ENCODE data around the gene C1QC.
"Not testable (repeated sequence)": the region's sequence is repeated elsewhere in the genome, so short reads cannot be mapped to it uniquely, and the experiment has no call there.

C1QC gene

GRCh38 chr1:22651941-22652856 is 8.8 kb downstream of the C1QC start:
- DNase-seq (ENCODE audit: low read depth): no peak

- no peak for DNase-seq (ENCODE audit: low read depth)
These were observed 9.5 kb downstream of the C1QC start, which contains the start of gene C1QB for GRCh38 chr1:22652881-22653316. C1QB (plus strand) TSS chr1:22653236; CDS start chr1:22659463, 6,227 bp downstream.

- no peak for DNase-seq (ENCODE audit: low read depth)
These were observed 11.3 kb downstream of the C1QC start for GRCh38 chr1:22654692-22655091.

- no peak for DNase-seq (ENCODE audit: low read depth)
These were observed 15.1 kb downstream of the C1QC start for GRCh38 chr1:22658385-22659163.

GRCh38 chr1:22660716-22661241 is 17.3 kb downstream of the C1QC start:
- no peak for DNase-seq (ENCODE audit: low read depth)

- DNase-seq (ENCODE audit: low read depth): no peak
These were observed 18.4 kb downstream of the C1QC start for GRCh38 chr1:22661880-22662279.

GRCh38 chr1:22662318-22662717 is 18.9 kb downstream of the C1QC start:
- no peak for DNase-seq (ENCODE audit: low read depth)

- DNase-seq (ENCODE audit: low read depth): no peak
These were observed 19.6 kb downstream of the C1QC start for GRCh38 chr1:22662986-22663408.

GRCh38 chr1:22665752-22666151 is 22.3 kb downstream of the C1QC start:
- DNase-seq (ENCODE audit: low read depth): no peak

GRCh38 chr1:22666412-22666811 is 23.0 kb downstream of the C1QC start:
- no peak for DNase-seq (ENCODE audit: low read depth)

- DNase-seq (ENCODE audit: low read depth): not testable (repeated sequence)
These were observed 25.4 kb downstream of the C1QC start for GRCh38 chr1:22668840-22669239.

GRCh38 chr1:22670352-22670975 is 27.0 kb downstream of the C1QC start:
- DNase-seq (ENCODE audit: low read depth): no peak

GRCh38 chr1:22671999-22672398 is 28.6 kb downstream of the C1QC start:
- DNase-seq (ENCODE audit: low read depth): no peak

GRCh38 chr1:22673486-22674409 is 30.3 kb downstream of the C1QC start:
- no peak for DNase-seq (ENCODE audit: low read depth)

GRCh38 chr1:22674410-22674749 is 30.9 kb downstream of the C1QC start:
- DNase-seq (ENCODE audit: low read depth): no peak

GRCh38 chr1:22676151-22676550 is 32.7 kb downstream of the C1QC start:
- DNase-seq (ENCODE audit: low read depth): not testable (repeated sequence)

GRCh38 chr1:22676916-22677583 is 33.6 kb downstream of the C1QC start:
- no peak for DNase-seq (ENCODE audit: low read depth)

GRCh38 chr1:22677931-22678896 is 34.8 kb downstream of the C1QC start:
- DNase-seq (ENCODE audit: low read depth): no peak

- DNase-seq (ENCODE audit: low read depth): no peak
These were observed 37.3 kb downstream of the C1QC start for GRCh38 chr1:22680726-22681125.

All from activated gamma-delta T cell treated with anti-CD3 and anti-CD28 coated beads, Interleukin-2, amount 50 U/mL, for 16 hours (primary cell).